Fibroblast of gingiva (primary cell): ENCODE measurements around the gene ZNF727.
"Not testable (repeated sequence)": the region's sequence is repeated elsewhere in the genome, so short reads cannot be mapped to it uniquely, and the experiment has no call there.

Experiments used
- DNase-seq: peaks from one replicate; pipeline ENCODE4 v3.0.0-alpha.2; 2011; ENCODE audit warnings: low read depth

ZNF727 gene

DNA sequence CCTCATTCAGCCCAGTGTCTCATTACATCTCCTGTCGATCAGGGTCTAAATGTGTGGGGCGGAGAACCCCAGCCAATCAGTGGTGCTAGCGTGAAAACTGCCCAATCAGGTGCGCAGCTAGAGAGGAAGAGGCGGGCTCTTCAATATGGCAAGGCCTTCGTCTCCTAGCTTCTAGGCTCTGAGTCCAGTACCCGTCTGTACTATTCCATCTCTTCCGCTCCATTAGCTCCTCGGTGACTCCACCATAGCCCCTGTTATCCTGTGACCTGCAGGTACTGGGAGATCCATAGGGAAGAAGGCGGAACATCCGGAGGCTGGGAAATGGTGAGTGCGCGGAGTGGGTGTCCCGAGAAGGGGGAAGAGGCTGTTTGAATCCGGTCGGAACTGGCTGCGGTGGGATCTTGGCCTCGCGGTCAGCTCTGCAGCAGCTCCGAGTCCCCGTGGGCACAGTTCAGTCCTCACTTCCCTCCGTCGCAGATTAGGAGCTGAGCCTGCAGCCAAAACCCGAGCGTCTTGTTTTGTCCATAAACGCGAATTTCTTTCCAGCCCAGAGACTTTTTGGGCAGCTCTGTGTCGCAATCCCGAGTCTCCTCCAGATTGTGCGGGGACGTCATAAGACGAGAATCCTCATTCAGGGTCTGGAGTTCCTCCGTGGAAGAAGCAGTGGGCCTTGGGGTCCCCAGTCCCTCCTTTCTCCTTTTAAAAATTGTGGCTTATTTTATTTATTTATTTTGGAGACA, at the start of gene ZNF727:
Gene ZNF727, plus strand, starts transcription at position 134 of the 740 bp plus-strand sequence. Its CDS starts 188 bp downstream, at position 322.
- DNase-seq: no peak

DNA sequence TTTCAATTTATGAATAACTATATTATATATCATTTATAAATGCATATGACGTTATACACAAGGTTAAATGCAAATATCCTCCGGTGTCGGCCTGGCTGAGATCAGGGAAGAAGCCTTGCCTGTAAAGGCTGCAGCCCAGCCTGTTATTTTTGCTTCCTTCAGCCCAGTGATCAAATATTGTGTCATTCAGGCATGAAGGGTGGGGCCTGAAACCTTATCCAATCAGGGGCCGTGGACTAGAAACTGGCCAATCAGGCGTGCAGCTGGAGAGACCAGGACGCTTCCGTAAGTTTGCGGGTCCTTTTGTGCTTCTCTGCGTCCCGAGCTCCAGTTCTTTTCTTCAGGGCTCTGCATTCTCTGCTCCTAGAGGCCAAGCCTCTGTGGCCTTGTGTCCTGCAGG, 46.7 kb upstream of the ZNF727 start, which contains the start of gene ZNF722:
Gene ZNF722, plus strand, starts transcription at position 301 of the 400 bp plus-strand sequence. CDS start 113 bp downstream, outside the sequence.
- DNase-seq: no peak

DNA sequence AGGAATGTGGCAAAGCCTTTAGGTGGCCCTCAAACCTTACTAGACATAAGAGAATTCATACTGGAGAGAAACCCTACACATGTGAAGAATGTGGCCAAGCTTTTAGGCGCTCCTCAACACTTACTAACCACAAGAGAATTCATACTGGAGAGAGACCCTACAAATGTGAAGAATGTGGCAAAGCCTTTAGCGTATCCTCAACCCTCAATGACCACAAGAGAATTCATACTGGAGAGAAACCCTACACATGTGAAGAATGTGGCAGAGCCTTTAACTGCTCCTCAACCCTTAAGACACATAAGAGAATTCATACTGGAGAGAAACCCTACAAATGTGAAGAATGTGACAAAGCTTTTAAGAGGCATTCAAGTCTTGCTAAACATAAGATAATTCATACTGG, 29.7 kb upstream of the ZNF727 start:
- DNase-seq: not testable (repeated sequence)

DNA sequence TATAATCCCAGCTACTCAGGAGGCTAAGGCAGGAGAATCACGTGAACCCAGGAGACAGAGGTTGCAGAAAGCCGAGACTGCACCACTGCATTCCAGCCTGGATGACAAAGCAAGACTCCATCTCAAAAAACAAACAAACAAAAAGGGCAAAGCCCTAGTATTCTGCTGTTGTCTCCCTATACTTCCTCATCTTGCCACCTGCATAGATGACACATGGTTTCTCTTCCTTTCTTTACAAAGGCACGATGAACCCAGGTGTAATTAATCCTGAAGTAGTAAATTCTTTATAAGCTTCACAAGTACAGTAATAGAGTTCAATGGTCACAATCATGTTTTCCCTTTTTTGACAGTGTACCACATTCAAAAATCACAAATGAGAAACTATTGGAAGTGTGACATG, 9.8 kb upstream of the ZNF727 start:
- no peak for DNase-seq

DNA sequence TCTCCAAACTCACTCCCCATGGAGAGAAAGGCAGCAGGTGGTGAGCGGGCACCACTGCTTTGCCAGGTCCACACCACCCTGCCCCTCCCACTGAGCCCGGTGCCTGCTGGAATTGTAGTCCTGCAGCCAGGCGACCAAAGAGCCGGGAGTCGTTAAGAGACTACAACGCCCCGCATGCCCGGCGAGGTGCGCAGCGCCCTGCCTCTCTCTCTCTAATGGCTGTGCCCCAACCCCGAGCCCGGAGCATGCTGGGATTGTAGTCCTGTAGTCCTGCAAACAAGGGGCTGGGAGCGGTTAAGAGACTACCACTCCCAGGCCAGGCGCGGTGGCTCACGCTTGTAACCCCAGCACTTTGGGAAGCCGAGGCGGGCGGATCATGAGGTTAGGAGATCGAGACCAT, 8.1 kb upstream of the ZNF727 start:
- DNase-seq: no peak

DNA sequence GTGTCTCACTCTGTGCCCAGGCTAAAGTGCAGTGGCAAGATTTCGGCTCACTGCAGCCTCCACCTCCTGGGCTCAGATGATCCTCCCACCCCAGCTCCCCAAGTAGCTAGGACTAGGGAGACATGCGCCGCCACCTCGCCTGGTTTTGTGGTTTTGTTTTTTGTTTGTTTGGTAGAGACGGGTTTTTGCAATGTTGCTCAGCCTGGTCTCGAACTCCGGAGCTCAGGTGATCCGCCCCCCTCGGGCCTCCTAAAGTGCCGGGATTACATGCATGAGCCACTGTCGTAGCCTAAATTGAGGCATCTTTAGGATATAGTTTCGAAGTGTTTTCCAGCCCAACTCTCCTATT, 781 bp downstream of the ZNF727 start:
- DNase-seq: no peak

DNA sequence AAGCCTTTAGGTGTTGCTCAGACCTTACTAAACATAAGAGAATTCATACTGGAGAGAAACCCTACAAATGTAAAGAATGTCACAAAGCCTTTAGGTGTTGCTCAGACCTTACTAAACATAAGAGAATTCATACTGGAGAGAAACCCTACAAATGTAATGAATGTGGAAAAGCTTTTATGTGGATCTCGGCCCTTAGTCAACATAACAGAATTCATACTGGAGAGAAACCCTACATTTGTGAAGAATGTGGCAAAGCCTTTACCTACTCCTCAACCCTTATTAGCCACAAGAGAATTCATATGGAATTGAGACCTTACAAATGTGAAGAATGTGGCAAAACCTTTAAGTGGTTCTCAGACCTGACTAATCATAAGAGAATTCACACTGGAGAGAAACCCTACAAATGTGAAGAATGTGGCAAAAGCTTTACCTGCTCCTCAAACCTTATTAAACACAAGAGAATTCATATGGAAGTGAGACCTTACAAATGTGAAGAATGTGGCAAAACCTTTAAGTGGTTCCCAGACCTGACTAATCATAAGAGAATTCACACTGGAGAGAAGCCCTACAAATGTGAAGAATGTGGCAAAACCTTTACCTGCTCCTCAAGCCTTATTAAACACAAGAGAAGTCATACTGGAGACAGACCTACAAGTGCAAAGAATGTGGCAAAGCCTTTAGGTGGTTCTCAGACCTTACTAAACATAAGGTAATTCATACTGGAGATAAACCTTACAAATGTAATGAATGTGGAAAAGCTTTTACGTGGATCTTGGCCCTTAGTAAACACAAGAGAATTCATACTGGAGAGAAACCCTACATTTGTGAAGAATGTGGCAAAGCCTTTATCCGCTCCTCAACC, 32.8 kb downstream of the ZNF727 start:
- not testable (repeated sequence) for DNase-seq

DNA sequence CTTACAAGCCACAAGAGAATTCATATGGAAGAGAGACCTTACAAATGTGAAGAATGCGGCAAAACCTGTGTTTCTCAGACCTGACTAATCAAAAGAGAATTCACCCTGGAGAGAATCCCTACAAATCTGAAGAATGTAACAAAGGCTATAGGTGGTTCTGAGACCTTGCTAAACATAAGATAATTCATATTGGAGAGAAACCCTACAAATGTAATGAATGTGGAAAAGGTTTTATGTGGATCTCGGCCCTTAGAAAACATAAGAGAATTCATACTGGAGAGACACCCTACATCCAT, 33.4 kb downstream of the ZNF727 start:
- DNase-seq: no peak

DNA sequence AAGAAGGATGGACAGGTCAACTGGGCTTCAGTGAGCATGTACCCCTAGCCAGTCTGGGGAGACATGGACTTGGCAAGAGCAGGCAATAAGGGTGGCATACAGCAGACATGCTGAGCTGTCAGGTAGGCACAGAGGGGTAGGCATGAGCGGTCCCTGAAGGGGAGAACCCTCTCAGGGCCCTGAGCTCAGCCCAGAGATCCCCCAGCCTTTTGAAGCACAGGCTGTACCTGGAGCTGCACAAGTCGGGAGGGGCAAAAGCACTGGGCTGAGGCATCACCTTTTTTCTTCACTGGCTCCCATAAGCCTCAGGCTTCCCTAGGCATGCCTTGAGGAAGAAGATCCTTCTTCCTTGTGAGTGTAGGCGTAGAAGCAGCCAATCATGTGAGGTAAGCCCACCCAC, 42.3 kb downstream of the ZNF727 start:
- no peak for DNase-seq

DNA sequence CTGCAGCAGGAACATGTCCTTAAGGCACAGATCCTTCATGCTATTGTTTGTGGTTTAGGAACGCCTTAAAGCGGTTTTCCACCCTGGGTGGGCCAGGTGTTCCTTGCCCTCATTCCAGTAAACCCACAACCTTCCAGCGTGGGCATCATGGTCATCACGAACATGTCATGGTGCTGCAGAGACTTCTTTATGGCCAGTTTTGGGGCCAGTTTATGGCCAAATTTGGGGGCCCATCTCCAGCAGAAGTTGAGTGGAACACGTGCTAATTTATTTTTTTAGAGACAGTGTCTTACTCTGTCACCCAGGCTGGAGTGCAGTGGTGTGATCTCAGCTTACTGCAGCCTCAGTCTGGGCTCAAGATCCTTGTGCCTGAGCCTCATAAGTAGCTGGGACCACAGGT, 43.6 kb downstream of the ZNF727 start:
- DNase-seq: not testable (repeated sequence)
